PFSK-1 (cell line): Measurements from ENCODE around the gene PROM2.

ENCODE experiments used
- POLR2AphosphoS5 ChIP-seq: IDR thresholded peaks from 2 replicates; pipeline ENCODE4 v1.6.1; 2012; ENCODE audit warnings: low read depth, mild to moderate bottlenecking, control low read depth, low read length, moderate library complexity
- REST ChIP-seq, 2 experiments: IDR thresholded peaks; 2 replicates each; pipeline versions ENCODE4 v1.6.1 to v1.8.0; 2011 to 2012; ENCODE audit warnings: low read depth in 2 of 2, low read length in 2 of 2, control low read depth in 1 of 2, inconsistent platforms in 1 of 2, mild to moderate bottlenecking in 1 of 2, moderate library complexity in 1 of 2; ENCODE audit not compliant: insufficient read depth in 1 of 2
- SIN3A ChIP-seq: IDR thresholded peaks from 2 replicates; pipeline ENCODE4 v1.6.1; 2012; ENCODE audit warnings: mild to moderate bottlenecking, low read length, moderate library complexity, borderline replicate concordance; ENCODE audit not compliant: insufficient read depth
- TAF1 ChIP-seq: IDR thresholded peaks from 2 replicates; pipeline ENCODE4 v1.6.1; 2012; ENCODE audit warnings: low read length, control low read depth, borderline replicate concordance; ENCODE audit not compliant: insufficient read depth

GRCh38 chr2:95269036-95269680, 5.1 kb upstream of the PROM2 start:
- TF ChIP-seq TAF1 (no peak), SIN3A (no peak), POLR2AphosphoS5 (no peak), REST (IDR thresholded peaks at IDR 0.05; ENCODE audit: insufficient read depth in 1 of 2, low read depth in 2 of 2, low read length in 2 of 2) (no peak)
